Measurements from ENCODE around the gene CBR3.
"Not testable (repeated sequence)": the region's sequence is repeated elsewhere in the genome, so short reads cannot be mapped to it uniquely, and the experiment has no call there.

The CBR3 gene
- 3.6 to 7.4 reads per million in 2 donors for total RNA-seq

DNA sequence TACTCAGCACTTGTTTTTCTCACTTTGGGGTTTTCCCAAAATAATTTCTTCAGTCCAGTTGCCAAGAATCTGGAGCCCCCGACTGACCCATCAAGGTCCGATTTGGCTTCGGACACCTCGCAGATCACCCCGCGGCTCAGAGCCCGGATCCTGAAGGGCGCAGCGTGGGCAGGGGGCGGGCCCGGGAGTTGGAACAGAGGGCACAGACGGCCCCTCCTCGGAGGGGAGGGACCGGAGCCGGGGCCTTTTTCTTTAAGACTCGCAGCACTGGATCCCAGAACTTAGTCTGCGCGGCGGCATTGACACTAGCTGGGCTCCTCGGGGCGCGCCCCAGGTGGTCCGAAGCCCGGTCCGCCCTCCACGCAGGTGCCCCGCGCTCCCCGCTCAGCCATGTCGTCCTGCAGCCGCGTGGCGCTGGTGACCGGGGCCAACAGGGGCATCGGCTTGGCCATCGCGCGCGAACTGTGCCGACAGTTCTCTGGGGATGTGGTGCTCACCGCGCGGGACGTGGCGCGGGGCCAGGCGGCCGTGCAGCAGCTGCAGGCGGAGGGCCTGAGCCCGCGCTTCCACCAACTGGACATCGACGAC, at the start of gene CBR3:
Gene CBR3 (plus strand): TSS at position 277 of the 588 bp plus-strand sequence. CDS start 114 bp downstream, at position 391.
- peak; percentile 34 for DNase-seq

GRCh38 chr21:36087362-36088138, 47.3 kb upstream of the CBR3 start:
- no peak for DNase-seq

GRCh38 chr21:36089946-36090345, 44.9 kb upstream of the CBR3 start:
- no peak for DNase-seq

GRCh38 chr21:36092681-36093080, 42.2 kb upstream of the CBR3 start:
- no peak for DNase-seq

DNA sequence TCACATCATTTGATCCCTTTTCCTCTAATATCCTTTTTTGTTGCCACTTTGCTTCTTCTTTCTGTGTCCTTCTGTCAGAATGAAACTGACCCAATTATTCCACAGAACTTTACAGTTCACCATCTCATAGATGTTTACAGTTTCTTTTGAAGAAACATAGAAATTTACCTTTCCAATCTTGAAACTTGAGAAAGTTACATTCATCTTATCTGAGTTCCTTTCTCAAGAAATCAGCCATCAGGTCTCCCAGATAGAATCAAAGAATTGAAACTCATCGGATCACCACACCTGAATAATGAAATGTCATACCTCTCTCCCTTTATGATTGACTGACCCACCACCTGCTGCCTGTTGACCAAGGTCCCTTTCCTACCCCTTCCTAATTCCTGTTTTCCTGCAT, 41.4 kb upstream of the CBR3 start:
- DNase-seq, result no peak

DNA sequence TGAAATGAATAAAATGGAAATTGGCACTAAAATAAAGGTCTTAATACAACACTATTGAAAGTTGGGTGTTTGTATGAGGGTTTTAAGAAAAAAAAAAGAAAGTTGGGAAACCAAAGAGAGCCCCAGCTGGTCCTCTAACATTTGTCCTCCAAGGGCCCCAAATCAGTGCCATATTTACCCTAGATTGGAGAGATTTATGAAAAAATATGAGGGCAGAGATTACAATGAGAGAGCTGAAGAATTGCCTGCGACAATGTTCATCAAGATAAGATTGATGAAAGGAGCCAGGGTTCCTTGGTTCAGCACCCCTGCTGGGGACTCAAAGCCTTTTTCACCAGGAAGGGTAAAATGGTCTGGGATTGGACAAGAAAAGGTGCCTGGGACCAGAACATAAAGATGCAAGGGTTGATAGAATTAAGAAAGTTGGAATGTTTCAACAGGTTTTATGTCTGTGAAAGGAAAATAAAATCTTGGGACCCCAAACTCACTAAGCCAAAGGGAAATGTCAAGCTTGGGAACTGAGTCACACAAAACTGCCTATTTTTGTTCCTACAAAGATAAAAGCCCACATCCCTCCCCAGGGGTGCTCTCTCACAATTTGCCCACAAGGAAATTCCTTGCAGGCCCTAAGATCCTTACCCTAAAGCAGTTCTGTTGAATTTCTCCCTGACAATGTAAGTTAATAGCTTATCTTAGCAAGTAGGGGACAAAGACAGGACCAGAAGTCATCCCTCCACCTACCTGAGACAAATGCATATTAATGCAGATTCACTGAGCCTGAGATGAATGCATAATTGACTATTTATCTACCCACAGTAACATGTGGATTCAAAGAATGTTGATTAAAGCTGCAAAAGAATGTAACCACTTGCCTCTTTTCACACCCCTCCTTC, 38.2 kb upstream of the CBR3 start:
- DNase-seq, result no peak

DNA sequence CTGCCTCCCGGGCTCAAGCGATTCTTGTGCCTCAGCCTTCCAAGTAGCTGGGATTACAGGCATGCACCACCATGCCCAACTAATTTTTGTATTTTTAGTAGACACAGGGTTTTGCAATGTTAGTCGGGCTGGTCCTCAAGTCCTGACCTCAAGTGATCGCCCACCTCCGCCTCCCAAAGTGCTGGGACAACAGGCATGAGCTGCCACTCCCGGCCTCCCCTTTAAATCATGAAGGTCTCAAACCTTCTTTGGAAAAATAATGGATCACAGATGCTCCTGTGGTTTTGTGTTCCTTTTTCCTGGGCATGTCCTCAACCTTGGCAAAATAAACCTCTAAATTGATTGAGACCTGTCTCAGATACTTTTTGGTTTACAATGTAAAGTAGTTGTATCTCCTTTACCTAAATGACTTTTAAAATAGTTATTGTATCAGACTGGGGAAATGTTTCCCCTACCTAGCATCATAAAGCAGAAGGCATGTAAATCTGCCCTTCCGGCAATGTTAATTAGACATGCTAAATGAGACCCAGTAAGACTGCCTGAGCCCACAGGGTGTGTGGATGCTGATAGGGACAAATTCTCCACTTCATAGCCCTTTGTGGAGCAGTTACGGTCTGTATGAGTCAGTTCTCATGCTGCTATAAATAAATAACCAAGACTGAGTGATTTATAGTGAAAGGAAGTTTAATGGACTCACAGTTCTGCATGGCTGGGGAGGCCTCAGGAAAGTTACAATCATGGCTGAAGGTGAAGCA, 37.3 kb upstream of the CBR3 start:
- DNase-seq, result no peak

DNA sequence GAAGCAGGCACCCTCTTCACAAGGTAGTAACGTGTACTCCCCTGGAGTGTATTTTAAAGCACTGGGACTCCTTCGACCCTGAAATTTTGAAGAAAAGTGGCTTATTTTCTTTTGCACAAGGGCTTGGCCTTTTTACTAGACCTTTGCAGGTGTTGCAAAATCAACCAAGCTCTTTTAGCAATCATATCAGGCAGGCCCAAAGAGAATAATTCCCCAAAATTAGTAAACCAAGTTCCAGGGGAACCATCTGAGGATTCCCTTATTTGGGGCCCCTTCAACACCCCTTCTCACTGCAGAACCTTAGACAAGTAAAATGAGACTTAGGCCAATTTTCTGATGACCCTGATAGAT, 36.7 kb upstream of the CBR3 start:
- DNase-seq, result no peak

- no peak for DNase-seq
Observed at GRCh38 chr21:36099000-36099399, 35.9 kb upstream of the CBR3 start.

DNA sequence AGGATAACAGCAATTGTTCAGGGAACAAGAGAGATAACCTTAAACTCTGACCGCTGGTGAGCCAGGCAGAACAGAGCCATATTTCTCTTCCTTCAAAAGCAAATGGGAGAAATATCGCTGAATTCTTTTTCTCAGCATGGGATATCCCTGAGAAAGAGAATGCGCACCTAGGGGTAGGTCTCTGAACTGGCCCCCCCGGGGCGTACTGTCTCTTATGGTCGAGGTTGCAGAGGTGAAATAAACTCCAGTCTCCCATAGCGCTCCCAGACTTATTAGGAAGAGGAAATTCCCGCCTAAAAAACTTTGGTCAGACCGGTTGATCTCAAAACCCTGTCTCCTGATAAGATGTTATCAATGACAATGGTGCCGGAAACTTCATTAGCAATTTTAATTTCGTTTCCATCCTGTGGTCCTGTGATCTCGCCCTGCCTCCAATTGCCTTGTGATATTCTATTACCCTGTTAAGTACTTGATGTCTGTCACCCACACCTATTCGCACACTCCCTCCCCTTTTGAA, 35.1 kb upstream of the CBR3 start:
- DNase-seq, result not testable (repeated sequence)

DNA sequence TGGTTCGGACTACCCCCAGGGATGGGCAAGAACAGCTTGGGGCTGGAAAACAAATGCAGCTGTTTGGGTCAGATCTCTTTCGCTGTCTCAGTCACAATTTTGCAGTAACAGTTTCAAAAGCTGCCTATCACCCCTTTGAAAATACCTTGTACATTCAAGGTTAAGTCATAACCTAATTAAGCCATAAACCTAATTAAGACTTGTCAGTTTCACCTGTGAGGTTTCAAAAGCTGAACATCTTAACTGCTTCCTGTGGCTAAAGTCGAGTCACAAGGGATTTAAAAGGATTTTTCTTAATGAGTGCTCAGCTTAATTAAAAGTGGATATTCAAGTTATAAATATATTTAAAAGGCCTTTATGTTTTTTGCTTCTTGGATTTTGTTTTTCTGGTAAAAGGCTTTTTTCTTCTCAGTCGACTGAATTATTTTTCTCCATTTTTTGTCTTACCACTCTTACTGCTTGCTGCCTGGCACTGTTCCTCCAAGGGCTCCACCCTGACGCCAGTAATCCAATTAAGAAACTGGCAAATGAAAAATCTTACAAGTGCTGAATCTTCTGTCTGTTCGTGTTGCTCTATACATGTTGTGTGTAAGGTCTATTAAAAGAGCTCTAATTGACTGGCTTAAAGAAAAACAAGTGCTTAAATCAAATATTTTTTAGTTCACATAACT, 33.8 kb upstream of the CBR3 start:
- no peak for DNase-seq

- no peak for DNase-seq
Observed at GRCh38 chr21:36103434-36103833, 31.4 kb upstream of the CBR3 start.

- DNase-seq, result peak; percentile 18
Observed at GRCh38 chr21:36104317-36105300, 30.3 kb upstream of the CBR3 start.

DNA sequence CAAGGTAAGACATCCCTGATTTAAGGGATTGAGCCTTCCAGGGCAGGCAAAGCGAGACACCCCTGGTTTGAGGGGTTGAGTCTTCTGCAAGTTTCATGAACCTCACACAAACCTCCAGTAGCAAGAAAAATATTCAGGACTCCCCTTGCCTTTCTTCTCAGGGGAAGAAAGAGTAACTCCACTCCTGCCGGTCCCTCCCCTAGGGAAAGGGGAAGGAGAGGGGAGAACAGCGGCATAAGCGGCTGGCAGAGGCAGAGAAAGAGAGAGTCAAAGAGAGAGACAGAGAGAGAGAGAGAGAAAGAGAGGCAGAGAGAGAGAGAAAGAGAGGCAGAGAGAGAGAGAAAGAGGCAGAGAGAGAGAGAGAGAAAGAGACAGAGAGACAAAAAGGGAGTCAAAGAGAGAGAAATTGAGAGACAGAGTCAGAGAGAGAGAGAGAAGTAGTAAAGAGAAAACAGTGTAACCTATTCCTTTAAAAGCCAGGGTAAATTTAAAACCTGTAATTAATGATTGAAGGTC, 29.5 kb upstream of the CBR3 start:
- no peak for DNase-seq

GRCh38 chr21:36109868-36110267, 25.0 kb upstream of the CBR3 start:
- no peak for DNase-seq

DNA sequence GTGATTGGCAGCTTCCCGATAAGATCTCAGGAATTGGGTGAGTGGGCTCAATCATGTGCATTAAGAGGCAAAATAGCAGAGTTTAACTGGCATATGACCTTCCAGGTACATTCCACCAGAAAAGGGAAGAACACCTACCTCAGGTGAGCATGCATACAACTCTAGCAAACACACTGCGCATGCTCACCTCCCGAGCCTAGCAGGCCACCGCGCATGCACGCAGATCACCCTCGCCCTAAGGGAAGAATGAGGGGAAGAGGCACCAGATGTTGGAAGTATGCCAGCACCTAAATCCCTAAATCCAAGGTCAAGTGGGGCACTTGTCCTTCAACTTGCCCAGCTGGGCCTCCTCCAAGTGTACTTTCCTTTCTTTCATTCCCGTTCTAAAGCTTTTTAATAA, 23.6 kb upstream of the CBR3 start:
- no peak for DNase-seq

- peak; percentile 52 for DNase-seq
Observed at GRCh38 chr21:36113647-36114428, 21.0 kb upstream of the CBR3 start.

GRCh38 chr21:36115138-36115730, 19.6 kb upstream of the CBR3 start:
- DNase-seq, result no peak

GRCh38 chr21:36117286-36117741, 17.6 kb upstream of the CBR3 start:
- DNase-seq, result no peak
